DOHH2 (cell line): ENCODE results near the gene LPAR1.

Experiments used
- H3F3A ChIP-seq: fragments of 200-600 bp; sonication (generic), shearing (Covaris generic); 2 replicates; pipeline ENCODE4 v1.6.0; 2016; ENCODE audit warnings: antibody characterized with exemption, mild to moderate bottlenecking; ENCODE audit not compliant: control insufficient read depth, insufficient read depth
- H3K27ac ChIP-seq: fragments of 200-600 bp; sonication (generic); 2 replicates; pipeline ENCODE4 v1.5.1; 2014; ENCODE audit warnings: low read depth, mild to moderate bottlenecking, low read length, moderate library complexity
- H3K27me3 ChIP-seq: fragments of 200-600 bp; sonication (generic); 2 replicates; pipeline ENCODE4 v1.6.1; 2014; ENCODE audit warnings: mild to moderate bottlenecking, low read length, mixed read lengths; ENCODE audit not compliant: control insufficient read depth
- H3K36me3 ChIP-seq: fragments of 200-600 bp; sonication (generic); 2 replicates; pipeline ENCODE4 v1.6.1; 2014; ENCODE audit warnings: mild to moderate bottlenecking, low read length, moderate library complexity, mixed read lengths; ENCODE audit not compliant: control insufficient read depth
- H3K4me1 ChIP-seq: fragments of 200-600 bp; sonication (generic); 2 replicates; pipeline ENCODE4 v1.6.1; 2014; ENCODE audit warnings: mild to moderate bottlenecking, low read length, mixed read lengths; ENCODE audit not compliant: control insufficient read depth
- H3K4me2 ChIP-seq: fragments of 200-600 bp; sonication (generic); 2 replicates; pipeline ENCODE4 v1.6.0; 2014; ENCODE audit warnings: mild to moderate bottlenecking, low read length, moderate library complexity
- H3K4me3 ChIP-seq: fragments of 200-600 bp; sonication (generic); 2 replicates; pipeline ENCODE4 v1.5.1; 2014; ENCODE audit warnings: mild to moderate bottlenecking, low read length, mixed read lengths
- H3K79me2 ChIP-seq: fragments of 200-600 bp; sonication (generic); 2 replicates; pipeline ENCODE4 v1.6.1; 2014; ENCODE audit warnings: mild to moderate bottlenecking, low read length, mixed read lengths; ENCODE audit not compliant: control insufficient read depth
- H3K9me2 ChIP-seq: fragments of 200-600 bp; sonication (generic); replicated peaks from 2 replicates; pipeline ENCODE4 v1.6.1; 2014; ENCODE audit warnings: mild to moderate bottlenecking, low read length, mixed read lengths; ENCODE audit not compliant: control insufficient read depth
- H3K9me3 ChIP-seq: fragments of 200-600 bp; sonication (generic); 2 replicates; pipeline ENCODE4 v1.6.1; 2014; ENCODE audit warnings: antibody characterized with exemption, low read length, mixed read lengths; ENCODE audit not compliant: control insufficient read depth, insufficient read depth
- H4K20me1 ChIP-seq: fragments of 200-600 bp; sonication (generic); 2 replicates; pipeline ENCODE4 v1.6.0; 2014; ENCODE audit warnings: low read depth, mild to moderate bottlenecking, antibody characterized with exemption, low read length, moderate library complexity; ENCODE audit not compliant: control insufficient read depth, insufficient read depth
- EZH2phosphoT487 ChIP-seq: fragments of 200-600 bp; sonication (generic); IDR thresholded peaks from 2 replicates; pipeline ENCODE4 v1.6.1; 2017; ENCODE audit warnings: borderline replicate concordance, mild to moderate bottlenecking, antibody characterized with exemption, low read length, moderate library complexity, mixed read lengths
- TF ChIP-seq, protein P1 (sequence below): fragments of 200-600 bp; sonication (generic); IDR thresholded peaks from one replicate; pipeline ENCODE4 v1.5.1; 2014; ENCODE audit warnings: antibody characterized with exemption, mild to moderate bottlenecking, low read depth, low read length; ENCODE audit not compliant: poor library complexity, severe bottlenecking

LPAR1 gene

DNA sequence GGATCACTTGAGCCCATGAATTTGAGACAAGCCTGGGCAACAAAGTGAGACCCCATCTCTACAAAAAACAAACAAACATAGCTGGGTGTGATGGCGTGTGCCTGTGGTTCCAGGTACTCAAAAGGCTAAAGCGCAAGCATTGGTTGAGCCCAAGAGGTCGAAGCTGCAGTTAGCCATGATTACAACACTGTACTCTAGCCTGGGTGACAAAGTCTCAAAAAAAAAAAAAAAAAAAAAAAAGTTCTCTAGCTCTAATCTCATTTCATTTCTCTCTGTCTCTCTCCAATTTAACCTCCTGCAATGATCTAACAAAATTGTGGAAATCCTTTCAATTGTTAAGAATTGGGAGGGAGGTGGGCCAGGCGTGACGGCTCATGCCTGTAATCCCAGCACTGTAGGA is 33.3 kb downstream of the LPAR1 start:
- Histone ChIP-seq H3K27ac (no peak overlapping the region), H3K9me2 (no peaks in the 10 kb centered on the region), H3F3A (no peaks in the 10 kb centered on the region), H3K27me3 (no peaks in the 10 kb centered on the region), H3K79me2 (no peaks in the 10 kb centered on the region), H4K20me1 (no peaks in the 10 kb centered on the region), H3K36me3 (no peaks in the 10 kb centered on the region), H3K4me1 (peaks cover 8% of the 10 kb centered on the region), H3K9me3 (no peaks in the 10 kb centered on the region), H3K4me2 (no peak overlapping the region), H3K4me3 (no peak overlapping the region)
- no peak for TF ChIP-seq EZH2phosphoT487
- TF ChIP-seq, protein P1, sequence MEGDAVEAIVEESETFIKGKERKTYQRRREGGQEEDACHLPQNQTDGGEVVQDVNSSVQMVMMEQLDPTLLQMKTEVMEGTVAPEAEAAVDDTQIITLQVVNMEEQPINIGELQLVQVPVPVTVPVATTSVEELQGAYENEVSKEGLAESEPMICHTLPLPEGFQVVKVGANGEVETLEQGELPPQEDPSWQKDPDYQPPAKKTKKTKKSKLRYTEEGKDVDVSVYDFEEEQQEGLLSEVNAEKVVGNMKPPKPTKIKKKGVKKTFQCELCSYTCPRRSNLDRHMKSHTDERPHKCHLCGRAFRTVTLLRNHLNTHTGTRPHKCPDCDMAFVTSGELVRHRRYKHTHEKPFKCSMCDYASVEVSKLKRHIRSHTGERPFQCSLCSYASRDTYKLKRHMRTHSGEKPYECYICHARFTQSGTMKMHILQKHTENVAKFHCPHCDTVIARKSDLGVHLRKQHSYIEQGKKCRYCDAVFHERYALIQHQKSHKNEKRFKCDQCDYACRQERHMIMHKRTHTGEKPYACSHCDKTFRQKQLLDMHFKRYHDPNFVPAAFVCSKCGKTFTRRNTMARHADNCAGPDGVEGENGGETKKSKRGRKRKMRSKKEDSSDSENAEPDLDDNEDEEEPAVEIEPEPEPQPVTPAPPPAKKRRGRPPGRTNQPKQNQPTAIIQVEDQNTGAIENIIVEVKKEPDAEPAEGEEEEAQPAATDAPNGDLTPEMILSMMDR = no peak

DNA sequence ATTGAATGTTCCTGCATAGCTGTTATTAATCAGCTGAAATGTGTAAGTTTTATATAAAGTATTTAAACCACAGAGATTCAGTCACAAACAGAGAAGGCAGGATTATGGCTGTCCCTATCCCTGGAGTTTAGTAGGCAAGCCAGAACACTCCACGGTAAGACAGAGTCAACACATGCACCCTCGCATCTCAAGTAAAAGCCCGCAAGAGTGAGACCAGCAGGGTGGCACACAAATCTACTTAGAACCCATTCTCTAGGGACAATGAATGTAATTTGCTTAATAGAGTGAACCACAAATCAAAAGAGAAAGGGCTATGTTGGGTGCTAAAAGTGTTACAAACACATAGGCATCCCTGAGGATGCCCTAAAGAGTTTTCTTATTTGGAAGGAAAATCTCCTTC is 35.1 kb downstream of the LPAR1 start:
- H3K27me3 ChIP-seq = no peaks in the 10 kb centered on the region
- H3K9me3 ChIP-seq = no peaks in the 10 kb centered on the region
- no peak overlapping the region for H3K4me2 ChIP-seq
- TF ChIP-seq, protein P1 = no peak
- TF ChIP-seq EZH2phosphoT487 = no peak
- H4K20me1 ChIP-seq = no peaks in the 10 kb centered on the region
- H3K9me2 ChIP-seq = no peaks in the 10 kb centered on the region
- H3K27ac ChIP-seq = no peak overlapping the region
- H3K79me2 ChIP-seq = no peaks in the 10 kb centered on the region
- H3F3A ChIP-seq = no peaks in the 10 kb centered on the region
- no peak overlapping the region for H3K4me3 ChIP-seq
- H3K36me3 ChIP-seq = no peaks in the 10 kb centered on the region
- H3K4me1 ChIP-seq = peaks cover 8% of the 10 kb centered on the region

DNA sequence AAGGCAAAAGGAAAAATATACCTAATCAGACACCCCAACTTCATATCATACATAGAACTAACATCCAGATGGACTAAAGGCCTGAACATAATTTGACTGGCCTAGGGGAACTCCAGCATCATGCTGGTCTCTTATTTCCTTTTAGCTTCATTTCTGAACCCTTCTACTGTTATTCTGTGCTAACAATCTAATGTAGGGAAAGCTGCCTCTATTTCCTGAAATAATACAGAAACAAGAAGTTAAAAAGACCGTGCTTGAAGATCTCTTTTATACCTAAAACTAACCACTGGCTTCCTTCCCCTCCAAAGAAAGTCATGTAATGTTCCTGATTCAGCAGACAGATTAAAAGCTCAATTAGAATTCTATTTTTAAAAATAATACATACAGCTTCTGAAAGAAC is 36.7 kb downstream of the LPAR1 start:
- H3K4me2 ChIP-seq = no peak overlapping the region
- TF ChIP-seq, protein P1 = no peak
- no peak for TF ChIP-seq EZH2phosphoT487
- no peaks in the 10 kb centered on the region for H3F3A ChIP-seq
- no peaks in the 10 kb centered on the region for H4K20me1 ChIP-seq
- H3K9me3 ChIP-seq = no peaks in the 10 kb centered on the region
- peaks cover 4% of the 10 kb centered on the region; the same call in 1 of the 2 replicates for H3K27me3 ChIP-seq
- no peaks in the 10 kb centered on the region for H3K36me3 ChIP-seq
- no peaks in the 10 kb centered on the region for H3K9me2 ChIP-seq
- no peaks in the 10 kb centered on the region for H3K79me2 ChIP-seq
- H3K4me1 ChIP-seq = peaks cover 8% of the 10 kb centered on the region
- H3K4me3 ChIP-seq = no peak overlapping the region
- H3K27ac ChIP-seq = no peak overlapping the region

DNA sequence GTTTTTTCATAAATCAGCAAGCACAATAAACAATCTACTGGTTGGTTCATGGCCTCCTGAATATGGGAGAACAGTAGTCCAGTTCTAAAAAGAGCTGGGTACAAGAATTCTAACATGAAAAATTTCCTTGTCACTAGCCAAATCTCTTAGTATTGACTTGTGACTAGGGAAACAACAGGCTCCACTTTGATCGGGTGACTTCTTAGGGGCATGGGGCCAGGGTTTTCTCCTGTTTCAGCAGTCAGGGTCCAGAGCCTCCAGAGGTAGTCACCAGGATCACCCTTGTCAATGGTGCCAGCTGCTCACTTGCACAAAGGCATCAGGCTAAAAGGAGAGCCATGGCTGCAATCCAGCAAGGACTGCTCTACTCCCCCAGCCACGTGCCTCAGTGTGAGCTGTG is 38.1 kb downstream of the LPAR1 start:
- Histone ChIP-seq H3K9me2 (no peaks in the 10 kb centered on the region), H3K36me3 (no peaks in the 10 kb centered on the region), H3K4me2 (no peak overlapping the region), H3F3A (peaks cover 3% of the 10 kb centered on the region; the same call in 1 of the 2 replicates), H3K9me3 (no peaks in the 10 kb centered on the region), H3K4me1 (peaks cover 18% of the 10 kb centered on the region), H3K27me3 (peaks cover 5% of the 10 kb centered on the region; the same call in 1 of the 2 replicates), H3K4me3 (no peak overlapping the region), H3K79me2 (no peaks in the 10 kb centered on the region), H4K20me1 (no peaks in the 10 kb centered on the region), H3K27ac (no peak overlapping the region)
- TF ChIP-seq, protein P1 = no peak
- no peak for TF ChIP-seq EZH2phosphoT487
